A549 (cell line): Measurements from ENCODE around the gene ACO1. TPM values are rescaled to one million over a fixed set of nuclear protein-coding genes. Genes with fewer than 3 reads are reported as not detected.

ENCODE experiments used
- ATAC-seq, 2 experiments: fragments of 200-7000 bp in 1 of 2; fragments of >200 bp in 1 of 2; cut with Nextera tagmentation in 1 of 2; cut with Tn5 transposase in 1 of 2; 3 replicates each; pipeline versions ENCODE4 v1.8.0 to v1.9.1; 2018 to 2020; ENCODE audit warnings: mild to moderate bottlenecking in 1 of 2, moderate library complexity in 1 of 2
- CTCF ChIA-PET: fragments of 300-600 bp; sonication (Branson Sonifier 250); formaldehyde crosslinking; extraction: SDS; loops from one replicate; lab custom pipeline; 2021; ENCODE audit warnings: antibody characterized with exemption, inconsistent platforms; lab: Yijun Ruan, JAX
- POLR2A ChIA-PET: fragments of 350-600 bp; formaldehyde crosslinking; extraction: SDS; loops from one replicate; lab custom pipeline; 2021; ENCODE audit warnings: antibody characterized with exemption, inconsistent platforms; lab: Yijun Ruan, JAX
- DNase-seq, 2 experiments: peaks; one replicate each; pipeline versions ENCODE4 v3.0.0 to v3.0.0-alpha.2; 2011 to 2016; ENCODE audit warnings: low read depth in 1 of 2, low spot score in 1 of 2
- FAIRE-seq: peaks from 2 replicates; lab custom pipeline; 2011; peaks lifted over from hg19 to GRCh38; lab: Jason Lieb, UNC
- H3K27ac ChIP-seq, 2 experiments: fragments of >200 bp; sonication (Bioruptor Twin); formaldehyde crosslinking; 3 replicates each; pipeline ENCODE4 v1.5.1; 2016 to 2017
- H3K4me1 ChIP-seq: fragments of >200 bp; sonication (Bioruptor Twin); formaldehyde crosslinking; 3 replicates; pipeline ENCODE4 v1.6.1; 2016
- H3K4me2 ChIP-seq: fragments of >200 bp; sonication (Bioruptor Twin); formaldehyde crosslinking; 3 replicates; pipeline ENCODE4 v1.6.1; 2016
- H3K4me3 ChIP-seq: fragments of >200 bp; sonication (Bioruptor Twin); formaldehyde crosslinking; 3 replicates; pipeline ENCODE4 v1.5.1; 2016
- H3K9me3 ChIP-seq: fragments of >200 bp; sonication (Bioruptor Twin); formaldehyde crosslinking; 3 replicates; pipeline ENCODE4 v1.6.1; 2016
- ATOH8 ChIP-seq: fragments of 250-450 bp; sonication (Bioruptor Pico); IDR thresholded peaks from 2 replicates; pipeline ENCODE4 v1.5.0; 2020; ENCODE audit warnings: low read depth, mild to moderate bottlenecking, moderate library complexity
- CBX8 ChIP-seq: fragments of 200-600 bp; sonication (generic); IDR thresholded peaks from 2 replicates; pipeline ENCODE4 v1.6.1; 2016
- CTCF ChIP-seq: fragments of >200 bp; sonication (Bioruptor Twin); formaldehyde crosslinking; IDR thresholded peaks from 3 replicates; pipeline ENCODE4 v1.5.1; 2016
- E2F6 ChIP-seq: IDR thresholded peaks from 2 replicates; pipeline ENCODE4 v1.6.1; 2012; ENCODE audit warnings: low read depth, borderline replicate concordance
- EHF ChIP-seq: fragments of 250-450 bp; sonication (Bioruptor Pico); IDR thresholded peaks from 2 replicates; pipeline ENCODE4 v1.5.0; 2020; ENCODE audit warnings: mild to moderate bottlenecking
- ELK1 ChIP-seq: fragments of 150-350 bp; IDR thresholded peaks from 2 replicates; pipeline ENCODE4 v1.6.1; 2014; ENCODE audit warnings: low read depth, mild to moderate bottlenecking, low read length
- EP300 ChIP-seq, 2 experiments: fragments of >200 bp; sonication (Bioruptor Twin); formaldehyde crosslinking; IDR thresholded peaks; 2 replicates in 1 of 2; 3 replicates in 1 of 2; pipeline ENCODE4 v1.6.1; 2016 to 2017
- ESRRA ChIP-seq: fragments of 150-350 bp; IDR thresholded peaks from 2 replicates; pipeline ENCODE4 v1.6.1; 2014; ENCODE audit warnings: mild to moderate bottlenecking, low read length, borderline replicate concordance
- FOSB ChIP-seq: fragments of 250-450 bp; sonication (Bioruptor Pico); IDR thresholded peaks from 2 replicates; pipeline ENCODE4 v1.5.0; 2020; ENCODE audit warnings: mild to moderate bottlenecking, moderate library complexity
- FOXS1 ChIP-seq: fragments of 250-450 bp; sonication (Bioruptor Pico); IDR thresholded peaks from 2 replicates; pipeline ENCODE4 v1.5.0; 2020; ENCODE audit warnings: mild to moderate bottlenecking, moderate library complexity
- GATA3 ChIP-seq: IDR thresholded peaks from 2 replicates; pipeline ENCODE4 v1.6.1; 2012; ENCODE audit warnings: borderline replicate concordance
- HDAC2 ChIP-seq: fragments of 200-600 bp; sonication (generic); IDR thresholded peaks from 2 replicates; pipeline ENCODE4 v1.6.1; 2016
- HES2 ChIP-seq: fragments of >200 bp; sonication (Bioruptor Twin); formaldehyde crosslinking; IDR thresholded peaks from 2 replicates; pipeline ENCODE4 v1.6.1; 2016
- HEYL ChIP-seq: fragments of 250-450 bp; sonication (Bioruptor Pico); IDR thresholded peaks from 2 replicates; pipeline ENCODE4 v1.8.0; 2021; ENCODE audit warnings: mild to moderate bottlenecking, moderate library complexity
- MAX ChIP-seq: IDR thresholded peaks from 2 replicates; pipeline ENCODE4 v1.6.1; 2012
- MYC ChIP-seq: IDR thresholded peaks from 2 replicates; pipeline ENCODE4 v1.6.1; 2012; ENCODE audit warnings: mild to moderate bottlenecking, inconsistent platforms, low read length, improper control_type of control experiment, borderline replicate concordance
- NPAS2 ChIP-seq: fragments of 250-450 bp; sonication (Bioruptor Pico); IDR thresholded peaks from 2 replicates; pipeline ENCODE4 v1.8.0; 2022; ENCODE audit warnings: mild to moderate bottlenecking, moderate library complexity, borderline replicate concordance
- PBX3 ChIP-seq: IDR thresholded peaks from 2 replicates; pipeline ENCODE4 v1.6.1; 2012
- PHF8 ChIP-seq: fragments of 200-600 bp; sonication (generic); IDR thresholded peaks from 2 replicates; pipeline ENCODE4 v1.6.1; 2016; ENCODE audit warnings: low read depth, mild to moderate bottlenecking, antibody characterized with exemption, moderate library complexity, borderline replicate concordance
- POLR2A ChIP-seq: IDR thresholded peaks from 2 replicates; pipeline ENCODE4 v1.6.1; 2012; ENCODE audit warnings: mild to moderate bottlenecking, low read length
- POLR2AphosphoS2 ChIP-seq: conservative IDR thresholded peaks from 2 replicates; pipeline ENCODE4 v1.6.1; 2012; ENCODE audit warnings: low read length, improper control_type of control experiment, inconsistent platforms
- RAD21 ChIP-seq, 2 experiments: fragments of >200 bp in 1 of 2; sonication (Bioruptor Twin) in 1 of 2; formaldehyde crosslinking in 1 of 2; IDR thresholded peaks in 1 of 2; conservative IDR thresholded peaks in 1 of 2; 2 replicates in 1 of 2; 3 replicates in 1 of 2; pipeline ENCODE4 v1.6.1; 2012 to 2018; ENCODE audit warnings: inconsistent platforms in 1 of 2
- RARB ChIP-seq: fragments of 250-450 bp; sonication (Bioruptor Pico); IDR thresholded peaks from 2 replicates; pipeline ENCODE4 v1.8.0; 2021; ENCODE audit warnings: mild to moderate bottlenecking, moderate library complexity
- RFX5 ChIP-seq: fragments of 450-650 bp; IDR thresholded peaks from 2 replicates; pipeline ENCODE4 v1.7.1; 2014; ENCODE audit warnings: antibody characterized with exemption, mild to moderate bottlenecking, moderate library complexity
- TP53 ChIP-seq: fragments of 250-450 bp; sonication (Bioruptor Pico); IDR thresholded peaks from 2 replicates; pipeline ENCODE4 v1.5.0; 2021; ENCODE audit warnings: mild to moderate bottlenecking, moderate library complexity
- USF2 ChIP-seq: fragments of 450-650 bp; IDR thresholded peaks from 2 replicates; pipeline ENCODE4 v1.6.1; 2014; ENCODE audit warnings: antibody characterized with exemption
- ZNF302 ChIP-seq: fragments of 250-450 bp; sonication (Bioruptor Pico); IDR thresholded peaks from 2 replicates; pipeline ENCODE4 v1.9.0; 2021; ENCODE audit warnings: inconsistent platforms, mild to moderate bottlenecking, moderate library complexity
- WGBS: methylation state at CpG from one replicate; pipeline ENCODE4 v1.1.6; 2017; ENCODE audit errors: missing lambda C conversion rate; 5-methylcytosine and 5-hydroxymethylcytosine counted together
- polyA plus RNA-seq, 4 experiments: library from polyadenylated mRNA; depleted of rRNA in 3 of 4; stranded (reverse); fragments of >200 nt; fragmentation: RNase III in 1 of 4; extraction: RNeasy Plus Mini Kit Qiagen cat#74134 plus additional on column Dnase treatment in 1 of 4; gene quantifications; 2 replicates in 3 of 4; 3 replicates in 1 of 4; pipeline ENCODE4 v1.2.3, GENCODE V29; 2011 to 2017

Gene ACO1
- polyA plus RNA-seq, 2 of the 4 experiments (the other 2 are of a cell fraction): 32.2 to 41.0 TPM

GRCh38 chr9:32348106-32348695, 36.2 kb upstream of the ACO1 start:
- CTCF ChIA-PET: interaction anchor here (0.7 kb wide), 1 partner anchor 10 kb away, joined by 3 read pairs; no protein-coding TSS in a partner anchor
- Histone ChIP-seq H3K27ac (no peak overlapping the region), H3K4me3 (no peak overlapping the region), H3K9me3 (no peaks in the 10 kb centered on the region), H3K4me1 (no peaks in the 10 kb centered on the region), H3K4me2 (no peak overlapping the region)
- TF ChIP-seq EHF (no peak), CTCF (no peak), POLR2AphosphoS2 (no peak), PBX3 (no peak), MYC (no peak), ZNF302 (CRISPR knock-in tag) (no peak), USF2 (no peak), E2F6 (no peak), RFX5 (no peak), ELK1 (no peak)
- DNase-seq (no peak), ATAC-seq (no peak), FAIRE-seq (no peak)
- WGBS: 26% methylated on average over 7 of the region's 7 CpGs
- POLR2A ChIA-PET: no interaction called here

- no peaks in the 10 kb centered on the region for H3K9me3 ChIP-seq
- no peak overlapping the region for H3K27ac ChIP-seq
- H3K4me2 ChIP-seq: no peak overlapping the region
- ATAC-seq: no peak
- 53% methylated on average over 3 of the region's 3 CpGs for WGBS
- H3K4me3 ChIP-seq: no peak overlapping the region
- no peak for FAIRE-seq
- no peak for DNase-seq
- TF ChIP-seq ESRRA: no peak
- TF ChIP-seq PHF8: no peak
- TF ChIP-seq GATA3: no peak
- no peak for TF ChIP-seq NPAS2 (CRISPR knock-in tag)
- no peak for TF ChIP-seq ATOH8 (CRISPR knock-in tag)
- TF ChIP-seq MAX: no peak
- no peak for TF ChIP-seq HEYL
- no peak for TF ChIP-seq HDAC2
- TF ChIP-seq FOXS1 (CRISPR knock-in tag): no peak
- no peak for TF ChIP-seq CBX8
- TF ChIP-seq TP53 (CRISPR knock-in tag): no peak
- no peak for TF ChIP-seq ZNF302 (CRISPR knock-in tag)
- TF ChIP-seq HES2: no peak
- no peak for TF ChIP-seq POLR2A
- TF ChIP-seq RARB (CRISPR knock-in tag): no peak
- TF ChIP-seq FOSB (CRISPR knock-in tag): no peak
- TF ChIP-seq EP300 (IDR thresholded peaks at IDR 0.05): no peak
- no peak for TF ChIP-seq RAD21 (conservative IDR thresholded peaks at IDR 0.05 in 1 of 2, IDR thresholded peaks at IDR 0.05 in 1 of 2)
- POLR2A ChIA-PET: no interaction called here
- no peaks in the 10 kb centered on the region for H3K4me1 ChIP-seq
- CTCF ChIA-PET: no interaction called here
Observed at GRCh38 chr9:32349013-32349412, 35.4 kb upstream of the ACO1 start.
